B cell (primary cell): Measurements from ENCODE around the gene YPEL3. TPM values are rescaled to one million over a fixed set of nuclear protein-coding genes. Genes with fewer than 3 reads are reported as not detected.
"Not testable (repeated sequence)": the region's sequence is repeated elsewhere in the genome, so short reads cannot be mapped to it uniquely, and the experiment has no call there.

Experiments used
- ATAC-seq: fragments of 200-7000 bp; cut with Tn5 transposase; one replicate; pipeline ENCODE4 v1.10.0; 2021; ENCODE audit warnings: low read depth, mild to moderate bottlenecking, moderate number of reproducible peaks, moderate library complexity
- CTCF ChIA-PET: fragments of 350-600 bp; sonication (Branson Sonifier 250); formaldehyde crosslinking; loops from one replicate; lab custom pipeline; 2021; ENCODE audit warnings: antibody characterized with exemption, inconsistent platforms; lab: Charles Lee
- POLR2A ChIA-PET: fragments of 350-600 bp; sonication (Branson Sonifier 250); formaldehyde crosslinking; loops from one replicate; lab custom pipeline; 2021; ENCODE audit warnings: antibody characterized with exemption; lab: Charles Lee
- DNase-seq: peaks from one replicate; pipeline ENCODE4 v3.0.0; 2013
- H2AFZ ChIP-seq: 2 replicates; pipeline ENCODE4 v1.6.1; 2012; ENCODE audit warnings: mild to moderate bottlenecking, low read depth, low read length; ENCODE audit not compliant: insufficient read depth, poor library complexity, severe bottlenecking
- H3K27ac ChIP-seq, 2 donors: 1 replicate in 1 of 2; 2 replicates in 1 of 2; pipeline ENCODE4 v1.5.1; 2012 to 2013; ENCODE audit warnings: low read length in 2 of 2, mild to moderate bottlenecking in 2 of 2, moderate library complexity in 1 of 2
- H3K27me3 ChIP-seq, 4 experiments: fragments of 200-600 bp in 1 of 4; sonication (generic) in 1 of 4; replicated peaks in 1 of 4; 1 replicate in 2 of 4; 2 replicates in 2 of 4; pipeline versions ENCODE4 v1.6.1 to v1.7.0; 2013 to 2016; ENCODE audit warnings: low read length in 3 of 4, mild to moderate bottlenecking in 2 of 4, mixed read lengths in 1 of 4, moderate library complexity in 1 of 4; ENCODE audit not compliant: insufficient read depth in 4 of 4, control insufficient read depth in 3 of 4; ENCODE audit errors: control extremely low read depth in 1 of 4
- H3K36me3 ChIP-seq, 2 experiments: replicated peaks in 1 of 2; 1 replicate in 1 of 2; 2 replicates in 1 of 2; pipeline versions ENCODE4 v1.6.1 to v1.7.1; 2013; ENCODE audit warnings: low read length in 1 of 2; ENCODE audit not compliant: insufficient read depth in 2 of 2, control insufficient read depth in 1 of 2; ENCODE audit errors: control extremely low read depth in 1 of 2, extremely low read depth in 1 of 2
- H3K4me1 ChIP-seq, 2 donors: fragments of 200-600 bp in 1 of 2; sonication (generic) in 1 of 2; 1 replicate in 1 of 2; 2 replicates in 1 of 2; pipeline versions ENCODE4 v1.5.1 to v1.6.1; 2013 to 2017; ENCODE audit warnings: low read length in 2 of 2; ENCODE audit not compliant: control insufficient read depth in 2 of 2, insufficient read depth in 2 of 2
- H3K4me2 ChIP-seq: replicated peaks from 2 replicates; pipeline ENCODE3; 2012; ENCODE audit warnings: mild to moderate bottlenecking, low read depth, low read length; ENCODE audit not compliant: poor library complexity, severe bottlenecking
- H3K4me3 ChIP-seq, 5 experiments: fragments of 200-600 bp in 1 of 5; sonication (generic) in 1 of 5; 1 replicate in 3 of 5; 2 replicates in 2 of 5; pipeline versions ENCODE4 v1.5.1 to v1.7.0; 2011 to 2016; ENCODE audit warnings: low read length in 4 of 5, mild to moderate bottlenecking in 4 of 5, low read depth in 2 of 5, control low read depth in 1 of 5, moderate library complexity in 1 of 5; ENCODE audit not compliant: insufficient read depth in 1 of 5; ENCODE audit errors: control extremely low read depth in 1 of 5, extremely low read depth in 1 of 5
- H3K79me2 ChIP-seq: fragments of 200-600 bp; sonication (generic); one replicate; pipeline ENCODE4 v1.6.0; 2016; ENCODE audit warnings: low read length; ENCODE audit not compliant: control insufficient read depth, insufficient read depth
- H3K9ac ChIP-seq: fragments of 200-600 bp; sonication (generic); 2 replicates; pipeline ENCODE4 v1.6.1; 2017; ENCODE audit warnings: mild to moderate bottlenecking, low read length, moderate library complexity
- H3K9me3 ChIP-seq, 3 donors: one replicate each; pipeline versions ENCODE4 v1.6.1 to v1.7.1; 2013; ENCODE audit warnings: low read length in 2 of 3; ENCODE audit not compliant: control insufficient read depth in 2 of 3, insufficient read depth in 1 of 3; ENCODE audit errors: control extremely low read depth in 1 of 3
- H4K20me1 ChIP-seq: 2 replicates; pipeline ENCODE4 v1.6.0; 2012; ENCODE audit warnings: mild to moderate bottlenecking, low read length; ENCODE audit not compliant: insufficient read depth, control insufficient read depth, poor library complexity, severe bottlenecking
- H3K27ac Mint-ChIP-seq: one replicate; pipeline ENCODE4 v1.8.0; 2021; ENCODE audit warnings: mixed read lengths
- H3K27me3 Mint-ChIP-seq: one replicate; pipeline ENCODE4 v1.8.0; 2021; ENCODE audit warnings: mixed read lengths
- H3K4me1 Mint-ChIP-seq: one replicate; pipeline ENCODE4 v1.8.0; 2021; ENCODE audit warnings: mixed read lengths
- H3K4me3 Mint-ChIP-seq: one replicate; pipeline ENCODE4 v1.8.0; 2021; ENCODE audit warnings: mixed read lengths
- H3K9me3 Mint-ChIP-seq: one replicate; pipeline ENCODE4 v1.8.0; 2022; ENCODE audit warnings: mixed read lengths; ENCODE audit not compliant: insufficient read depth
- CTCF ChIP-seq: fragments of 200-600 bp; IDR thresholded peaks from one replicate; pipeline ENCODE4 v1.8.0; 2022; ENCODE audit warnings: antibody characterized with exemption, mild to moderate bottlenecking
- EZH2 ChIP-seq: IDR thresholded peaks from 2 replicates; pipeline ENCODE4 v1.6.1; 2012; ENCODE audit warnings: borderline replicate concordance, low read depth, mild to moderate bottlenecking, moderate library complexity, low read length; ENCODE audit not compliant: insufficient read depth, poor library complexity, severe bottlenecking
- WGBS: methylation state at CpG from one replicate; pipeline ENCODE4 v1.1.5; 2013; ENCODE audit warnings: missing lambda C conversion rate; ENCODE audit not compliant: insufficient coverage; 5-methylcytosine and 5-hydroxymethylcytosine counted together
- intact Hi-C: fragments of 100-400 bp; cut with micrococcal nuclease; formaldehyde crosslinking; loops from one replicate; pipeline ENCODE4 v1.10.0; 2022
- polyA plus RNA-seq: library from polyadenylated mRNA; depleted of rRNA; stranded (reverse); fragments of >200 nt; gene quantifications from 2 replicates; pipeline ENCODE4 v1.2.3, GENCODE V29; 2012
- total RNA-seq, 2 donors: library from RNA; stranded (reverse); fragments of 120-200 nt in 1 of 2; gene quantifications; 1 replicate in 1 of 2; 2 replicates in 1 of 2; pipeline versions ENCODE4 v1.2.3 to v1.2.4, GENCODE V29; 2013 to 2022

YPEL3 gene
- total and polyA plus RNA-seq, 2 donors (not counting 1 experiment from before 2014, with no cell fraction given): 314 to 414 TPM

- H3K27me3 Mint-ChIP-seq, intact Hi-C loops, H4K20me1 ChIP-seq, H3K9ac ChIP-seq, H3K79me2 ChIP-seq, DNase-seq, H3K9me3 Mint-ChIP-seq, H3K4me2 ChIP-seq, H3K4me3 ChIP-seq, H3K4me1 Mint-ChIP-seq, H3K4me1 ChIP-seq, H3K27ac Mint-ChIP-seq, H3K27me3 ChIP-seq, H2AFZ ChIP-seq, ATAC-seq, H3K4me3 Mint-ChIP-seq, H3K9me3 ChIP-seq: not testable (repeated sequence)
- POLR2A ChIA-PET: interaction anchor here (0.7 to 0.9 kb wide), 2 partner anchors 25 to 68 kb away, joined by 3 to 7 read pairs; partner anchors contain the start of gene CORO1A
- Histone ChIP-seq H3K36me3 (peaks cover 4 to 32% of the 10 kb centered on the region in 2 experiments), H3K27ac (peak overlapping the region in 1 of 2 donors; percentile 19)
- CTCF ChIA-PET: interaction anchor here (1.3 to 5.5 kb wide), 2 partner anchors 23 to 295 kb away, joined by 5 to 27 read pairs; partner anchors contain the start of gene TBX6
- WGBS: 96% methylated on average over 5 of the region's 7 CpGs
Observed at GRCh38 chr16:30114833-30115232, 18.8 kb upstream of the YPEL3 start.

- H3K9me3 Mint-ChIP-seq: no peaks in the 10 kb centered on the region
- no peak overlapping the region for H3K27ac Mint-ChIP-seq
- intact Hi-C loops: no loop called here
- Histone ChIP-seq H3K9ac (no peak overlapping the region), H3K27me3 (no peaks in the 10 kb centered on the region), H4K20me1 (no peaks in the 10 kb centered on the region), H2AFZ (no peak overlapping the region), H3K79me2 (no peaks in the 10 kb centered on the region), H3K4me1 (peaks cover 0 to 5% of the 10 kb centered on the region in 2 donors), H3K4me3 (no peak overlapping the region), H3K9me3 (peaks cover 0 to 3% (median 0%) of the 10 kb centered on the region in 3 donors), H3K4me2 (no peak overlapping the region), H3K27ac (no peak overlapping the region), H3K36me3 (peaks cover 6 to 32% of the 10 kb centered on the region in 2 experiments)
- ATAC-seq: no peak
- POLR2A ChIA-PET: interaction anchor here (0.9 kb wide), 1 partner anchor 69 kb away, joined by 3 read pairs; the partner anchor contains the start of gene CORO1A
- H3K27me3 Mint-ChIP-seq: no peaks in the 10 kb centered on the region
- CTCF ChIA-PET: interaction anchor here (1.3 to 5.5 kb wide), 2 partner anchors 22 to 295 kb away, joined by 5 to 27 read pairs; partner anchors contain the start of gene TBX6
- WGBS: 98% methylated on average over 7 of the region's 11 CpGs
- TF ChIP-seq EZH2 (no peak), CTCF (no peak)
- no peak for DNase-seq
- H3K4me1 Mint-ChIP-seq: peaks cover 5% of the 10 kb centered on the region
- no peak overlapping the region for H3K4me3 Mint-ChIP-seq
Observed at GRCh38 chr16:30114411-30114810, 18.4 kb upstream of the YPEL3 start.
